Vagina (tissue), 2 donors: ENCODE results near the gene USP10. TPM values are rescaled to one million over a fixed set of nuclear protein-coding genes. Genes with fewer than 3 reads are reported as not detected.

Experiments used
- DNase-seq, 2 donors: peaks; one replicate each; pipeline ENCODE4 v3.0.0-alpha.2; 2017; ENCODE audit errors: extremely low spot score in 2 of 2
- H3K27ac ChIP-seq: fragments of 200-600 bp; sonication (generic); one replicate; pipeline ENCODE4 v1.5.1; 2019
- H3K27me3 ChIP-seq: fragments of 200-600 bp; sonication (generic); one replicate; pipeline ENCODE4 v1.5.1; 2019
- H3K36me3 ChIP-seq, 2 donors: fragments of 200-600 bp; sonication (generic); one replicate each; pipeline ENCODE4 v1.5.1; 2017 to 2019
- H3K4me1 ChIP-seq: fragments of 200-600 bp; sonication (generic); one replicate; pipeline ENCODE4 v1.5.1; 2019
- H3K4me3 ChIP-seq, 2 donors: fragments of 200-600 bp; sonication (generic); 1 replicate in 1 of 2; 2 replicates in 1 of 2; pipeline ENCODE4 v1.5.1; 2016 to 2019
- H3K9me3 ChIP-seq: fragments of 200-600 bp; sonication (generic); one replicate; pipeline ENCODE4 v1.5.1; 2019
- CTCF ChIP-seq, 3 experiments: fragments of 450-650 bp in 2 of 3; fragments of 200-600 bp in 1 of 3; sonication (generic) in 1 of 3; IDR thresholded peaks; one replicate each; pipeline ENCODE4 v1.5.1; 2017 to 2019; ENCODE audit warnings: antibody characterized with exemption in 3 of 3, mild to moderate bottlenecking in 2 of 3, moderate library complexity in 2 of 3
- POLR2A ChIP-seq, 2 donors: fragments of 450-650 bp; IDR thresholded peaks; one replicate each; pipeline ENCODE4 v1.6.1; 2017; ENCODE audit warnings: antibody characterized with exemption in 2 of 2, mild to moderate bottlenecking in 2 of 2, moderate library complexity in 2 of 2
- POLR2AphosphoS5 ChIP-seq, 2 donors: sonication (generic); formaldehyde crosslinking; IDR thresholded peaks; one replicate each; pipeline ENCODE4 v1.9.0; 2017; ENCODE audit warnings: antibody characterized with exemption in 2 of 2, mild to moderate bottlenecking in 2 of 2, low read depth in 1 of 2; ENCODE audit not compliant: insufficient read depth in 1 of 2
- intact Hi-C: fragments of 100-400 bp; cut with DNase I; formaldehyde crosslinking; loops from one replicate; pipeline ENCODE4 v1.15.1; 2023
- total RNA-seq: library from RNA; depleted of rRNA; stranded (reverse); fragments of >200 nt; gene quantifications from one replicate; pipeline ENCODE4 v1.2.3, GENCODE V29; 2016

The USP10 gene
- total RNA-seq, 1 donor from 2014 or later = 42.5 TPM

GRCh38 chr16:84673561-84673960 is 26.2 kb upstream of the USP10 start:
- H3K4me3 ChIP-seq = no peak overlapping the region
- no peaks in the 10 kb centered on the region for H3K9me3 ChIP-seq
- TF ChIP-seq CTCF (IDR thresholded peaks at IDR 0.05) (no peak), POLR2A (IDR thresholded peaks at IDR 0.05) (no peak), POLR2AphosphoS5 (IDR thresholded peaks at IDR 0.05; ENCODE audit: insufficient read depth in 1 of 2, low read depth in 1 of 2) (no peak)
- H3K4me1 ChIP-seq = no peaks in the 10 kb centered on the region
- DNase-seq = no peak
- no peaks in the 10 kb centered on the region for H3K27me3 ChIP-seq
- no peak overlapping the region for H3K27ac ChIP-seq
- H3K36me3 ChIP-seq = no peaks in the 10 kb centered on the region
- intact Hi-C loops = no loop called here

- Histone ChIP-seq H3K4me1 (no peaks in the 10 kb centered on the region), H3K27me3 (no peaks in the 10 kb centered on the region), H3K27ac (no peak overlapping the region), H3K36me3 (no peaks in the 10 kb centered on the region), H3K9me3 (no peaks in the 10 kb centered on the region), H3K4me3 (no peak overlapping the region)
- TF ChIP-seq CTCF (IDR thresholded peaks at IDR 0.05) (no peak), POLR2A (IDR thresholded peaks at IDR 0.05) (no peak), POLR2AphosphoS5 (IDR thresholded peaks at IDR 0.05; ENCODE audit: insufficient read depth in 1 of 2, low read depth in 1 of 2) (no peak)
- intact Hi-C loops = loop anchor here (2.0 kb wide), 1 partner anchor 31 kb away; no protein-coding TSS in a partner anchor
- DNase-seq = no peak
Observed at GRCh38 chr16:84675423-84675822, 24.4 kb upstream of the USP10 start.

- H3K4me3 ChIP-seq = no peak overlapping the region
- H3K27me3 ChIP-seq = no peaks in the 10 kb centered on the region
- no peaks in the 10 kb centered on the region for H3K9me3 ChIP-seq
- H3K4me1 ChIP-seq = no peaks in the 10 kb centered on the region
- no peaks in the 10 kb centered on the region for H3K36me3 ChIP-seq
- no peak overlapping the region for H3K27ac ChIP-seq
- no peak for DNase-seq
- TF ChIP-seq POLR2A (IDR thresholded peaks at IDR 0.05) (no peak), CTCF (IDR thresholded peaks at IDR 0.05) (no peak), POLR2AphosphoS5 (IDR thresholded peaks at IDR 0.05; ENCODE audit: insufficient read depth in 1 of 2, low read depth in 1 of 2) (no peak)
- intact Hi-C loops = loop anchor here (2.0 kb wide), 1 partner anchor 31 kb away; no protein-coding TSS in a partner anchor
Observed at GRCh38 chr16:84675884-84676283, 23.9 kb upstream of the USP10 start.

- no peak for DNase-seq
- H3K4me3 ChIP-seq = no peak overlapping the region
- intact Hi-C loops = no loop called here
- no peaks in the 10 kb centered on the region for H3K4me1 ChIP-seq
- TF ChIP-seq POLR2AphosphoS5 (IDR thresholded peaks at IDR 0.05; ENCODE audit: insufficient read depth in 1 of 2, low read depth in 1 of 2) (no peak), CTCF (IDR thresholded peaks at IDR 0.05) (no peak), POLR2A (IDR thresholded peaks at IDR 0.05) (no peak)
- no peaks in the 10 kb centered on the region for H3K36me3 ChIP-seq
- no peak overlapping the region for H3K27ac ChIP-seq
- H3K27me3 ChIP-seq = no peaks in the 10 kb centered on the region
- H3K9me3 ChIP-seq = no peaks in the 10 kb centered on the region
Observed at GRCh38 chr16:84677017-84677803, 22.6 kb upstream of the USP10 start.

- intact Hi-C loops = no loop called here
- H3K36me3 ChIP-seq = no peaks in the 10 kb centered on the region
- H3K9me3 ChIP-seq = no peaks in the 10 kb centered on the region
- no peak for TF ChIP-seq CTCF (IDR thresholded peaks at IDR 0.05)
- no peak for TF ChIP-seq POLR2A (IDR thresholded peaks at IDR 0.05)
- TF ChIP-seq POLR2AphosphoS5 (IDR thresholded peaks at IDR 0.05; ENCODE audit: insufficient read depth in 1 of 2, low read depth in 1 of 2) = no peak
- H3K27ac ChIP-seq = no peak overlapping the region
- no peaks in the 10 kb centered on the region for H3K4me1 ChIP-seq
- no peaks in the 10 kb centered on the region for H3K27me3 ChIP-seq
- H3K4me3 ChIP-seq = no peak overlapping the region
- DNase-seq = no peak
Observed at GRCh38 chr16:84677849-84678248, 22.0 kb upstream of the USP10 start.
